HG03280 (cell line): Measurements from ENCODE around the gene EPN3.

ENCODE experiments used
- ATAC-seq: cut with Tn5 transposase; IDR thresholded peaks from one replicate; pipeline ENCODE4 v1.9.1; 2021; ENCODE audit warnings: mild to moderate bottlenecking, moderate library complexity; ENCODE audit not compliant: unreplicated experiment

EPN3 gene

DNA sequence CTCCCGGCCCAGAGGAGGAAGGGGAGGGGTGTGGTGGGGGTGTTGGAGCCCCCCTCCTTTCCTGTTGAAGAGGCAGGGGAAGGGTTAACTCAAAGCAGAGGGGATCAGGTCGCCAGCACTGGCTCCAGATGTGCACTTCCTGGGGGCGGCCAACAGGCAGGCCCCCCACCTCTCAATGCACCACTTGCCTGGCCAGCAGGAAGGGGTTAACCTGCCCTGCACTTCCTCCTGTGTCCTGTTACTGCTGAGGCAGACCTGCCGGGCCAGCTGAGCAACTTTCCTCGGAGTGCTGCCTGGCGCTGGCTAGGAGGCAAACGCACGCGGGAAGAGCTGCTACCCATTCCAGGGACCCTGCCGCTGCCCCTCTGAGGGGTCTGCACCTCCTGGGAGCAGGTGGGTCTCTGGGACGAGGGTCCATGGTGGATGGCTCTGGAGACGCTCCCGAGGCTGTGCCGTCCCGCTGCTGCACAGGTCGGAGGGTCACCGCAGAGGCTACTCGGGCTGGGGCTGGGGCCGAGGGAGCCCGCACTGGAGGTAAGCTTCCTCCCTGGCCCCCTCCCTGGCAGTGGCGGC, at the start of gene EPN3:
Gene EPN3, plus strand, starts transcription at position 284 of the 573 bp plus-strand sequence. CDS start 3,822 bp downstream, outside the sequence.
- no peak for ATAC-seq

DNA sequence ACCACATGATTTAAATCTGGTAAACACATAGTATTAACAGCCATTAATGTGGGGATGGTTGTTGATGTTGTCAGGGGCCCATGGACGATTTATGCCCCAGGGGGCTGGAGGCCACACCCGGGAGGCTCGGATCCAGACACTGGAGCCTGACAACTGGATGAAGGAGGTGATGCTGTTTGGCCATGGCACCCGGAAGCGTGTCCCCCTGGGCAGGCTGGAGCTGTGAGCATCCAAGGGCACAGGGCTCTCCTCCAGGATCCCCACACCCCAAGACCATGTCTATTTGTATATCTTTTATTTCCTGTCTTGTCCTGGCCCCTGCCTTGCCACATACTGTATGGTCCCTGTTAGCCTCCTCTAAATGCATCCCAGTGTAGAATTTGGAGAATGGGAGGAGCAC, 49.3 kb upstream of the EPN3 start:
- ATAC-seq, result no peak

GRCh38 chr17:50484386-50485155, 48.0 kb upstream of the EPN3 start:
- ATAC-seq, result no peak

DNA sequence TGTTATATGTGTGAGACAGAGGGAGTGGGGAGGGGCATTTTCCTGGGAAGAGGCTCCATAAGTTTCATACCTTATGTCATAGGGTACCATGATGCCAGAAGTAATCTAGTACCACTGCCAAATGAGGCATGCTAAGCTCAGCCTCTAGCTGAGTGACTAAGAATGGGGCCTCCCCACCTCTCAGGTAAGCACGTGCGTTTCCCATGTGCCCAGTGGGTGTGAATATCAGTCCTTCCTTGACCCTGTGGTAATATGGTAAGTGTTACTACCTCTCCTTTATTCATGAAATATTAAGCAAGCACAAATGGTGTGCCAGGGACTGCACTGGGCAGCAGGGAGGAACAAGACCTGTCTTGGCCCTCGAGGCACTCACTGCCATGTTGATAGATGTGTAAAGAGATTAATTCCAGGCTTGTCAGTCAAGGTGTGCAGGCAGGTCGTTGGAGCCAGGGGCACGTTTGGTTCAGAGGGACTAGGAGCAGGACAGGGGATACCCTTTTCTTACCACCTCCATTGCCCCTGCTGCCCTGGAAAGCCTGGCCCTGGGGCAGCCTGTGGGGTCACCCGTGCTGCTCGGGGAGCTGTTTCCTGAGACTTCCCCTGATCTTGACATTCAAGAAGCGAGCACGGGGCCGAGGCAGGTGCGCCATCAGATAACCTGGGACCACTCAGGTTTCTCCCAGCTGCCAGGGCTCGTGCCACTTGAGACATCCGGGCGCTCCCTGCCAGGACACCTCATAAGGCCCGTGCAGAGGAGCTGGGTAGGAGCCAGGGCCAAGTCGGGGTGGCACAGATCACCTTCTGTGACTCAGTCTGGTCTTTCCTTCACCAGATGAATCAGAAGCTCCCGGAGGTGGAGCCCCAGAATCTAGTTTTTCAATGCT, 45.1 kb upstream of the EPN3 start:
- ATAC-seq, result no peak

DNA sequence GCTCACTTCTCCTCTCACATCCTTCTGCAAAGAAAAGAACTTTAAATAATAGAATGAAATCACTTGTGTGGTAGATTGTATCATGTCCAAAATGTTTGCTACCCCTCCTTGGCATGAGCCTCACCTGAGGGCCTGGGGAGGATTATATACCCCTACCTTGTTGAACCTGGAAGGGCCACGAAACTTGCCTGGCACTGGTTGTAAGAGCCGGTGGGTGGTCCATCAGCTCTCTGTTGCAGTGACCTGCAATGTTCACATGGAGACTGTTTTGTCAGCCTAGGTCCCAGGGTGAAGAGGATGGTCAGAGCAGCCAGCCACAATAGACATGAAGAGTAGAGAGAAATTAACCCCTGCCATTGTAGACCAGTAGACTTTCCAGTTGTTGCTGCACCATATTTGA, 43.7 kb upstream of the EPN3 start:
- ATAC-seq, result no peak

GRCh38 chr17:50491505-50491904, 41.0 kb upstream of the EPN3 start:
- no peak for ATAC-seq

GRCh38 chr17:50492214-50492613, 40.3 kb upstream of the EPN3 start:
- ATAC-seq, result no peak

DNA sequence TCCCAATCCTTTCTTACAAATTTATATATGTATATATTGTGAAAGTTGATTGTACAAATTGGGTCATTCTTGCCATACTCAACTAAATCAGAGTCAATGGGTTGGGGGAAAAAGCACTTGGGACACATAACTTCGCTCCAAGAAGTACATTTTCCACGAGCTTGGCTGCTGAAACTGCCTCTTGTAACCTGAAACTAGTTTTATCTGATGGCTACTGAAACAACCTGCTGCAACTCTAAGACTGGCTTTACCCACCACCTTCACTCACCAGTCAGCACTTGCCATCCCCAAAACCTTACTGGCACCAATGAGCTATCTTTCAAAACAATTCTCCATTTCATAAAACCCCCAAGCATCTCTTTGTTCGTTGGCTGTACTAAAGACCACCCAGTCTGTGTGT, 38.8 kb upstream of the EPN3 start:
- ATAC-seq, result no peak

- no peak for ATAC-seq
These were observed 37.2 kb upstream of the EPN3 start for GRCh38 chr17:50495217-50495823.

DNA sequence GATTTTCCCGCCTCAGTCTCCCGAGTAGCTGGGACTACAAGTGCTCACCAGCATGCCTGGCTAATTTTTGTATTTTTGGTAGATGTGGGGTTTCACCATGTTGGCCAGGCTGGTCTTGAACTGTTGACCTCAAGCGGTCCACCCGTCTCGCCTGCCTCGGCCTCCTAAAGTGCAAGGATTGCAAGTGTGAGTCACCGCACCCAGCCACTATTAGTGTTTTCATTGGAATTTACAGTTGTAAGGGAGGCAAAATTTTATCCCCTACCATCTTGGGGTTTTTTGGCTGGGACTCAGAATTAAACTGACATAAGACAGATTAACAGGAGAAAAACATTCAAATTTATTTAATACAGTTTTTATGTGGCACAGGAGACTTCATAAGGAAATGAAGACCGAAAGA, 36.6 kb upstream of the EPN3 start:
- ATAC-seq, result no peak

DNA sequence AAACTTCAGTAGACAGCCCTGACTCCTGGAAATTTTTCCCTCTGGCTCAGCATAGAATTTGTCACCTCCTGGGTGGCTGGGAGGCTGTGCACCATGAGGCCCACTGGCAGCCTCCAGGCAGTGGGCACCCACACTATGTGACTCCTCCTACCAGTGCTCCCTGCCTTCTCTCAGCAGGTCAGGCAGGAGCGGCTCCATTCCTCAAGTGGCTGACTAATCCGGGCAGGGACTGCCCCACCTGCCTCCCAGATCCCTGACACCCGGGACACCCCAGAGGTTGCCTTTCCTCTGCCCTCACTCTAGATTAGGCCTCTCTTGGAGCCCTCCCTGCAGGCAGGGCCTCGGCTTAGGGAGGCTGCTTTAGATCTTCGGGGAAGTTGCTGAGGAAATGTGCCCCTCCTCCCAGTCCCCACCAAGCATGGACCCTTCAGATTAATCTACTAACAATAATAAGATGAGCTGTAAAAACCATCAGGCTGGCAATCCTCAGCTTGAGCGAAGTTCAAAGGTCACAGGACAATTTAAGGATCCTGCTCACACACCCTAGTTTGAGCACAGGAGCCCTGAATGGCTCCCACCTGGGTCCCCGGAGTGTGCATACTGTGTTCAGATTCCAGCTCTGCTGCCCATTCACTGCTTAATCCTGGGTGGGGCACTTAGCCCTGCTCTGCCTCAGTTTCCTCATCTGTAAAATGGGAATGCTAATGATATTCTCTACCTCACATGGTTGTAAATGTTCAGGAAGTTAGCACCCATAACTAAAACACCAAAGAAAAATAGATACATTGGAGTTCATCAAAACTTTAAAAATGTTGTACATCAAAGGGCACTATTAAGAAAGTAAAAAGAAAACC, 34.3 kb upstream of the EPN3 start:
- ATAC-seq, result no peak

DNA sequence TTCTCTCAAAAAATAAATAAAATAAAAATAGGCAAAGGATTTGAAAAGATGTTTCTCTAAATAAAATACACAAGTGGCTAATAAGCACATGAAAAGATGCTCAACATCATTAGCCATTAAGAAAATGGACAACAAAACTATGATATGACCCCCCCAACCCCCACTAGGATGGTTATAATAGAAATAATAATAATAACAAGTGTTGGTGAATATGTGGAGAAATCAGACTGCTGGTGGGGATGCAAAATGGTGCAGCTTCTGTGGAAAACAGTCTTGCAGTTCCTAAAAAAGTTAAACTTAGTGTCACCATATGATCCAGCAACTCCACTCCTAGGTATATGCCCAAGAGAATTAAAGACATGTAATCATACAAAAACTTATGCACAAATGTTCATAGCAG, 33.3 kb upstream of the EPN3 start:
- ATAC-seq, result no peak

GRCh38 chr17:50499721-50500120, 32.8 kb upstream of the EPN3 start:
- ATAC-seq, result no peak

DNA sequence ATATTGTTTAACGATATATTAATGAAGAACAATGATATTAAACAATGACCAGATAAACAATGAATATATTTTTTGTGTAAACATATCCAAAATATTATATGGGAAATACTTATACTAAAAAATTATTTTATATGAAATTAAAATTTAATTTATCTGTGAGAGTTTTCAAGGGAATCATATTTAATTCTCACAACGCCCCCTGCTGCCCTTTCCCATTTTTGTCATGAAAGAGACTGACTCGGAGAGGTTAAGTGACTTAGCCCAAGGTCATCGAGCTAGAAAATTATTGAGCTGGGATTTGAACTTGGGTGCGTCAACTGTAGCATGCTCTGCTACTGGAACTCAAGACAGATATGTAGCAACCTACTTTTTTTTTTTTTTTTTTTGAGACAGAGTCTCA, 31.5 kb upstream of the EPN3 start:
- no peak for ATAC-seq

GRCh38 chr17:50502301-50502990, 30.1 kb upstream of the EPN3 start:
- ATAC-seq, result no peak

GRCh38 chr17:50505591-50506130, 26.9 kb upstream of the EPN3 start:
- ATAC-seq, result no peak

GRCh38 chr17:50506298-50506697, 26.2 kb upstream of the EPN3 start:
- no peak for ATAC-seq

DNA sequence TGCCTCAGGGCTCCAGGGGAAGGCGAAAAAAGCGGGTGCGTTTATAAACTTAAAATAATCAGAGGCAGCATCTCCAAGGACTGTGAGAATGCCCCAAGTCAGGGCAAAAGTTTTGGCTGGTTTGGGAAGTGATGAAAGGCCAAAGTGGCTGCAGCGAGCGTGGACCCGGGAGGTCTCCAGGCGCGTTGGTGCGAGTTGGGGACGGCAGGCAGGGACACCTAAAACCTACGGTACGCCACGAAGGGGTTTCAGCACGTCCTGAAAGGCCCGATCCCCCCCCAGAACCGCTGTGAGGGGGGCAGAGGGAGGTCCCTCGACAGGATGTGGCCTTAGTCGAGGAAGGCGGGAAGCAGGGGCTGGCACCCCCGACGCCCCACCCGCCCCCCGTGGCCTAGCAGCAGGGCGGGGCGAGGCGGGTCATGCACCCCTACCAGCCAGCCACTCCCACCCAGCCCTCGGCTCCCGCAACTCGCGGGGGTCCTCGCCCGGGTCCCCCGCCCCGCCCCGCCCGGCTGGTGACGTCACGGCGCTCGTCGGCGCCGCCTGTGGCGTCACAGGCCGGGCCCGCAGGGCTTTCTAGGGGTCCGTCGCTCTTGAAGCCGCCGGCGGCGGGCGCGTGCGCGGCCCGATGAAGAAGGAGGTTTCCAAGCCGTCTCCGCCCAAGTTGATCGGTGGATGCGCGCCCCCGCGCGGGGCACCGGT, 24.5 kb upstream of the EPN3 start, which contains the start of gene MYCBPAP:
Gene MYCBPAP, plus strand, starts transcription at position 569 of the 702 bp plus-strand sequence. CDS start 236 bp downstream, outside the sequence.
- peak; percentile 41 for ATAC-seq
